HG03342 (cell line): Measurements from ENCODE around the gene WLS.

Source experiments
- ATAC-seq: cut with Tn5 transposase; IDR thresholded peaks from one replicate; pipeline ENCODE4 v1.9.1; 2021; ENCODE audit warnings: mild to moderate bottlenecking, moderate library complexity; ENCODE audit not compliant: unreplicated experiment

The WLS gene

DNA sequence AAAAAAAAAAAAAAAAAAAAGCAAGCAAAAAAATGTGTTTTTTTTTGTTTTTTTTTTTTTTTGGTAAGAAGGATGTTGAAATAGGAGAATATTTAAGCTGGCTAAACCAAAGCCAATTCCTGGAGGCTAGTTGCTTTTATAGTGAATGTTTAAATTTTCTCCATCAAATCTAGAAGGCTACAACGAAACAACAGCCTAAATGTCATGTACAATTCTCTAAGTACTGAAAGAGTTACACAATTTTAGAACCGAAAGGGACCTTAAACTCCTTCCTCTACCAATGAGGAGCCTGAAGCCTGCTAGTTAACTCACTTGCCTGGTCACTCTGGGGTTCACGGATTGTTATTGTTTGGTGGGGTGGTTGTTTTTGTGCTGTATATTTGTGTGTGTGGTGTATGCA lies 3.5 kb downstream of the WLS start:
- no peak for ATAC-seq

DNA sequence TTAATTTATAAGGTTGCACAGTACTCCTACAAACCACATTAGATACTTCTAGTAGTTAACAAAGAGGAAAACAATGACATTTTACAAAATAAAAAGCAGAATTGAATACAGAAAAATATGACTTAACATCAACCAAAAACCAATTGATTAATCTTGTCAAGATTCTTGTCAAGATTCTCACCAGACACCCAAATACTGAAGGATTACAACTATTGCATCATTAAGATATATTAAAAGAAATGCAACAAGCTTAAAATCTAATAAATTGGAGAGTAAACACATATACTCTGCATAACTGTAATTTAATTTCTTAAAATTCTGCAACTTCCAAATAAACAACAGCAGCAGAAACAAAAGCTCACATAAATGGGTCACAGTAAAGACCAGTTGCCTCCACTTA lies 4.7 kb downstream of the WLS start:
- ATAC-seq: no peak

GRCh38 chr1:68225781-68226180 lies 6.5 kb downstream of the WLS start:
- no peak for ATAC-seq

DNA sequence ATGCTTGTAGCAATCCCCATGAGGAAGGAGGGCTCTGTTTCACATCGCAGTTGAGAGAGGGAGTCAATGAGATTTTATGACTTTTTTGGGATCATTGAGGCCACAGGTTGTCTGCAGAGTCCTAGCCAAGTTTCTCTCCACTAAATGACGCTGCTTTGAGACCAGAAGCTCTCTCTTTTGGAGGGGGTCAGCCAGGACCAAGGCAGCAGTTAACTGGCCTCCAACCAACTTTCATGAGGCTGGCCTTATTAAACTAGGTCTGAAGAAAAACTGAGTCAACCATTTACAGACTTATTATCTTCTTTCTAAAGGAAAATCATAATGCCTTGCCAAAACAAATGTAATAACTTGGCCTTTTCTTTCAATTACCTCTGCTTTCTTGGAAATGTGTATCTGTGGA lies 8.6 kb downstream of the WLS start:
- no peak for ATAC-seq

GRCh38 chr1:68221980-68222373 lies 10.3 kb downstream of the WLS start:
- no peak for ATAC-seq

- no peak for ATAC-seq
Measured at GRCh38 chr1:68221001-68221979, 11.0 kb downstream of the WLS start.

- ATAC-seq: no peak
Measured at GRCh38 chr1:68220420-68220819, 11.9 kb downstream of the WLS start.

- ATAC-seq: no peak
Measured at GRCh38 chr1:68218490-68218889, 13.8 kb downstream of the WLS start.

DNA sequence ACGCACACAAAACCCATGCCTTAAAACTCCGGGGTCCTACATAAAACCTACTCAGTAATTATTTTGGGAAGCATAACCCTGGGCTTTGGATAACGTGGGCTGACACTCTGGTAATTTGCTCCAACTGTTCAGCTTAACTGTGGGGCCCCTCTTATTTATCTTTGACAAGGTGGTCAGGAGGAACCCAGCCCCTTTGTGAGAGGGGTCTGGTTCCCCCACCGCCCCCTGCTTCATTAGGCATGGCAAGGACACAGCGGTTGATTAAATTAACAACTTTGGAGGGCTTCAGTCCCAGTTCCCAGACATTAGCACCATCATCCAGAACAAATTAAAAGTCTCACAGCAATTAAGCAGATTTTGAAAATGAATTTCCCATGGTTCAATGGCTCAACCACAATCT lies 14.7 kb downstream of the WLS start:
- ATAC-seq: no peak

GRCh38 chr1:68217060-68217554 lies 15.2 kb downstream of the WLS start:
- ATAC-seq: no peak

DNA sequence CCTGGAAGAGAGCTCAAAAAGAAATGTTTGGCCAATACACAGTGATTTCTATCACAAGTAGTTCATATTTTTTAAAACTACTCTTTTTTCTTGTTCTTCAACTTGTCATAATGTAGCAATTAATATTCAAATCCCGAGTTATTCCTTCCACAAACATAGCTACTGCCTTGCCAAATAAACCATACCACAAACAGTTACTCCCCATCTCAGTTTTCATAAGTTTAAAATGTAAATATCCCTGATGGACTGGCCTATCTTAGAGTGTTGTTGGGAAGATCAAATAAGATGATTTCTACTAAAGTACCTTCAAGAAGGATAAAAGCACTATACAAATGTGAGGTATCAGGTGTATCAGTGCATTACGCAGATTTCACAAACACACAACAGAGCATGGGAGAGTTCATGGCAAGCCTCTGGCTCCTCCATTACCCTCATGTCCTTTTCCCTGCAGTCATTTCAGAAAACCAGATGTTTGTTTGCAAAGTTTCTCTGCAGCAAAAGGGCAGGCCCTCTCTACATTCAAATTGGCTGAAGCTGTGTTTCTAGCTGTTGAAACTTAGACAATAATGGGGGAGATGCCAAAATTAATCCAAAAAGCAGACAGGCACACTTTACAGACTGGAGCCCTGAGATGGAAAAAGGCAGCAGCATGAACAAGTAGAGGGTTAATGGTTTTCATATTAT lies 16.1 kb downstream of the WLS start:
- ATAC-seq: no peak

DNA sequence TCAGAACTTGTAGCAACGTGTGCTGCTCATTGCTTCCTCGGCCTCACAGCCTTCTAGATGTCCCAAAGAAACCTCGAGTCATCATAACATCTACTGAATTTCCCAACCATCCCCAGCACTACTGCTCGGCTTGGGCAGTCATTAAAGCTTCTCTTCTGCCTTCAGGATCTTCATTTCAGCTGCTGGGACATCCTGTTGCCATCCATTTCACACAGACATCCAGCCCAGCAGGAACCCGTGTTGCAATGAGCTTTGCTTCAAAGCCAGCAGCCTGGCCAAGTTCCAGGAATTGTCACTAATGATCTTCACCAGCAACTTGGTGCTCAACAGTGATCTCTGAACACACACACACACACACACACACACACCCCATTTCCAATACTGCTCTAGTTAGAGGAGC lies 18.5 kb downstream of the WLS start:
- ATAC-seq: no peak

DNA sequence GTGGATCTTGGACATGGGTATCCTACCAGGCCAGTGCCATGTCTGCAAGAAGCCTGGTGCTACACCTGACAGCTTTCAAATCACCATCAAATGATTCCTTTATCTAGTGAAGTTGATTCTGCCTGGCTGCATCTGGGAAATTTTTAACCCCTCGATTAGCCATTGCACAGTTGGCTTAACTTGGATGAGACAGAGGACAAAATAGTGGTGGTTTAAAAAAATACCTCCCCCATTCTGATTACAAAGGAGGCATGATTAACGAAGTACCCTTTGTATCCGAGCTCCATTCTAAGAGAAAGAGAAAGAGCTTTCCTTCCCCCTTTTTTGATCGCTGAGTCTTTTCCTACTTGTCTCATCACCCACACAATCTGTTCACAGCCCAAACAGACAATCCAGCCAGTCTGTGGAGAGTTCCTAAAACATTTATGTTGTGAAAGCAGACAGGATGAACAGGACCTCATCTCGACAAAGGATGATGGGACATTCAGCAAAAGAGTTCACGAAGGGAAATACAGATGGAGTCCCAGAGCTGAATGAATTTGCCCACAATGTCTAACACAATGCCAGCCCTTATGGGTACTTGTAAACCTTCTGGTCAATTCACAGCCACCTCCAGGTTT lies 20.5 kb downstream of the WLS start:
- ATAC-seq: no peak

- ATAC-seq: no peak
Measured at GRCh38 chr1:68210829-68211228, 21.5 kb downstream of the WLS start.

- no peak for ATAC-seq
Measured at GRCh38 chr1:68210027-68210426, 22.3 kb downstream of the WLS start.

GRCh38 chr1:68206848-68207689 lies 25.3 kb downstream of the WLS start:
- ATAC-seq: no peak

GRCh38 chr1:68205794-68206358 lies 26.4 kb downstream of the WLS start:
- no peak for ATAC-seq

- no peak for ATAC-seq
Measured at GRCh38 chr1:68204977-68205630, 27.2 kb downstream of the WLS start.

DNA sequence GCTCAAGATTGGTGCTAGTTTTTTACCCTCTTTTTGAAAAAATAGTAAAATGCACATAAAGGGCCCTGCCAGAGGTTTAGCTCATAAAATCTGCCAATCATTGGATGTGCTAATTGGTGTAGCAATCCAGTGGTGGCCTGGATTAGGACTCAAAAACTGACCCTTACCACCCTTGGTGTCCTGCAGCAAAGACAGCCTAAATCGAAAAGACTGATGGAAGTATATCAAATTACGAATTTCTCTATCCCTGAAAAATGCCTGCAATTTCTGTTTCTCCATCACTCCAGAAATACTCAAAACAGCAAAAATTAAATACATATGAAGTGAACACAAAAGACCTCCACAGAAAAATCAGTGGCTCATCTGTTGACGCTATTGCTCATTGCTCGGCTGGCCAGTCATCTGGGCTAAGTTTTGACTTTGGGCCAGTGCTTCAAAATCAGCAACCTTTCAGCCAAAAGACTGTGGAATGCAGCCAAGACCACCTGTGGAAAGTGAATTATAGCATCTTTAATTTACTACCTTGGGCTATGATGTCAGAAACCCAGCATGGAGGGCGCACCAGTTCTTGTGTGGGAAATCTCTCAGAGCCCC lies 30.0 kb downstream of the WLS start:
- ATAC-seq: no peak
